SH-SY5Y (cell line): ENCODE measurements around the gene MGST2.

Experiments
- GATA2 ChIP-seq: IDR thresholded peaks from 2 replicates; pipeline ENCODE4 v1.6.1; 2011; ENCODE audit warnings: mild to moderate bottlenecking, low read depth, low read length
- GATA3 ChIP-seq: IDR thresholded peaks from 2 replicates; pipeline ENCODE4 v1.6.1; 2011; ENCODE audit warnings: low read depth, mild to moderate bottlenecking, low read length, moderate library complexity

DNA sequence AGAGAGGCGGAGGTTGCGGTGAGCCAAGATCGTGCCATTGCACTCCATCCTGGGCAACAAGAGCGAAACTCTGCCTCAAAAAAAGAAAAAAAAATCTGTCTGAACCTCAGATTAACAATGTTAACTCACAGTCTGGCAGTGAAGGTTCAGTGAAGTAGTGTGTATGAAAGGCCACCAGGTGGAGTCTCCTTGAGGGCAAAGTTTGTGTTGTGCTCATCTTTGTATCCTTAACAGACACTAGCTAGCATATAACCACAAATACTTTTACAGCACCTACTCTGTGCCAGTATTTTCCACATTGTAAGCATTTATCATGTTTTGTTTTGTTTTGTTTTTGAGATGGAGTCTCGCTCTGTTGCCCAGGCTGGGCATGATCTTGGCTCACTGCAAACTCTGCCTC, 46.0 kb upstream of the MGST2 start:
- no peak for TF ChIP-seq GATA2
- TF ChIP-seq GATA3 = no peak
